SU-DHL-6 (cell line): ENCODE data around the gene FBXO41.

ENCODE experiments used
- EZH2phosphoT487 ChIP-seq: fragments of 200-600 bp; sonication (generic), shearing (Covaris generic); conservative IDR thresholded peaks from 2 replicates; pipeline ENCODE4 v1.6.1; 2018; ENCODE audit warnings: mild to moderate bottlenecking, antibody characterized with exemption, low read length, moderate library complexity, mixed read lengths
- TF ChIP-seq, protein P1 (sequence below): fragments of 200-600 bp; sonication (generic); IDR thresholded peaks from one replicate; pipeline ENCODE4 v1.5.1; 2017; ENCODE audit warnings: antibody characterized with exemption, mild to moderate bottlenecking, low read length, moderate library complexity; ENCODE audit not compliant: insufficient read depth, poor library complexity, severe bottlenecking

DNA sequence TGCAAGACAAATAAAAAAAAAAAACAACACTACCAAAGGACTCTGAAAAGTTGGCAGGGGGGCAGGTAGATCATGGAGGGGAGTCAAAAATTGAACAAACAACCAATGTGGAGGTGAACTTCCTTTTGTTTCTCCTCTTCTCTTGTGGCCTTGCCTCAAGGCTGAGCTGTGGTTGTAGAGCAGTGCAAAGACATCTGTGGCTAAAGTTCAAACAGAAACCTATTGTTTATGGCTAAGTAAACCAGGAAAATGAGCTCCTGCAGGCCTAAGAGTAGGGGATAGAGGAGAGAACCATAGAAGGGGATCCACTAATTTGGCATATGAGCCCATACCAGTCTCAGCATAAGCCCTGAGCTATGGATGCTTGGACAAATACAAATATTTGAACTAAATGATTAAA is 49.3 kb upstream of the FBXO41 start:
- TF ChIP-seq, protein P1, sequence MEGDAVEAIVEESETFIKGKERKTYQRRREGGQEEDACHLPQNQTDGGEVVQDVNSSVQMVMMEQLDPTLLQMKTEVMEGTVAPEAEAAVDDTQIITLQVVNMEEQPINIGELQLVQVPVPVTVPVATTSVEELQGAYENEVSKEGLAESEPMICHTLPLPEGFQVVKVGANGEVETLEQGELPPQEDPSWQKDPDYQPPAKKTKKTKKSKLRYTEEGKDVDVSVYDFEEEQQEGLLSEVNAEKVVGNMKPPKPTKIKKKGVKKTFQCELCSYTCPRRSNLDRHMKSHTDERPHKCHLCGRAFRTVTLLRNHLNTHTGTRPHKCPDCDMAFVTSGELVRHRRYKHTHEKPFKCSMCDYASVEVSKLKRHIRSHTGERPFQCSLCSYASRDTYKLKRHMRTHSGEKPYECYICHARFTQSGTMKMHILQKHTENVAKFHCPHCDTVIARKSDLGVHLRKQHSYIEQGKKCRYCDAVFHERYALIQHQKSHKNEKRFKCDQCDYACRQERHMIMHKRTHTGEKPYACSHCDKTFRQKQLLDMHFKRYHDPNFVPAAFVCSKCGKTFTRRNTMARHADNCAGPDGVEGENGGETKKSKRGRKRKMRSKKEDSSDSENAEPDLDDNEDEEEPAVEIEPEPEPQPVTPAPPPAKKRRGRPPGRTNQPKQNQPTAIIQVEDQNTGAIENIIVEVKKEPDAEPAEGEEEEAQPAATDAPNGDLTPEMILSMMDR = no peak
- TF ChIP-seq EZH2phosphoT487 = no peak
